Measurements from ENCODE around the gene BAD.
"Not testable (repeated sequence)": the region's sequence is repeated elsewhere in the genome, so short reads cannot be mapped to it uniquely, and the experiment has no call there.

The BAD gene

GRCh38 chr11:64314805-64315561 is 30.5 kb upstream of the BAD start:
- no peak for DNase-seq

DNA sequence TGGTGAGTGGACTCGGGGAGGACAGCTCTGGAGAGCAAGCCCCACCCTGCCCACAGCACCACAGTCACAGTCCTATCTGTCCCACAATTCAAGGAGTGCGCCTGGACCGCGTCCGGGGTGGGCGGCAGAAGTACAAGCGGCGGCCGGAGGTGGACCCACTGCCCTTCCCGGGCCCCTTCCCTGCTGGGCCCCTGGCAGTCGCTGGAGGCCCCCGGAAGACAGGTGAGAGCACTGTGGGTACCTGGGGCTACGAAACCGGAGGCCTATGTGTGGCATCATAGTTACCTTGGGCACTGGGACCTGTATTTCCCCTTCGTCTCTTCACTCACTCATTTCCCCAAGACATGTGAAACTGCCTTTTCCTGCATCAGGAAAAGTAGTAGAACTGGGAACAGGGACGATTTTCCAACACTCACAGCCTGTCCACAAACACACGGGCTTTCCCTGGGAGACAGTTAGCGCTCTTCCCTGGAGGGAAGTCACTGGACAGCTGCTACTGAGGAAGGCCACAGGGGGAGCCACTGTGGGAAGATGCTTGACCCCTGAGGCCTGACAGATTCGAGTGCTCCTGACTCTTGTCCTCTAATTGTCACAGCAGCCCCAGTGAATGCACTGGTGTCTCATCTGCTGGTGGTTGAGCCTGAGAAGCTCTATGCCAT is 29.8 kb upstream of the BAD start:
- DNase-seq, result no peak

DNA sequence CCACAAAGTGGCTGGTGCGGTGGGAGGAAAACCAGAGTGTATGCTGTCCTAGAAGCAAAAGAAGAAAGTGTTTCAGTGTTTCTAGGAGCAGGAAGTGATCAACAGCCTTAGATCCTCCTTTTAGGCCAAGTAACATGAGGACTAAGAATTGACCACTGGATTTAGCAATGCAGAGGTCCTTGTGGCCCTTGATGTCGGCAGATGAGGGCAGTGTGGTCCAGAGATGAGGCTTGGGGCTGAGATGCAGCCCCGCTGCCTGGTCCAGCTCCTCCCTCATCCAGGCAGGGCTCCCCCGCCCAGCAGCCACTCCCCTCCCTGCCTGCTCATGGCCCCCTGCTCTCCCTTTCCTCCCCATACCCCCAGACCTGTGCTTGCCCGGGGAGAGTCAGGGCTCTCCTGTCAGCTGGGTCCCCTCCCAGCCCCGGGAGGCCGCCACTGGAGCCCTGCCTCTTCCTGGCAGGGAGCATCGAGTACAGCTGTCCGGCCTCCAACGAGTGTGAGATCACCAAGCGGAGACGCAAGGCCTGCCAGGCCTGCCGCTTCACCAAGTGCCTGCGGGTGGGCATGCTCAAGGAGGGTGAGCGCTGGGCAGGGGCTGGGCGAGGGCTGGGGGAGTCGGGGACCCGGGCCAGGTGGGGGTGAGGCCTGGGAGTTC is 29.2 kb upstream of the BAD start:
- no peak for DNase-seq

DNA sequence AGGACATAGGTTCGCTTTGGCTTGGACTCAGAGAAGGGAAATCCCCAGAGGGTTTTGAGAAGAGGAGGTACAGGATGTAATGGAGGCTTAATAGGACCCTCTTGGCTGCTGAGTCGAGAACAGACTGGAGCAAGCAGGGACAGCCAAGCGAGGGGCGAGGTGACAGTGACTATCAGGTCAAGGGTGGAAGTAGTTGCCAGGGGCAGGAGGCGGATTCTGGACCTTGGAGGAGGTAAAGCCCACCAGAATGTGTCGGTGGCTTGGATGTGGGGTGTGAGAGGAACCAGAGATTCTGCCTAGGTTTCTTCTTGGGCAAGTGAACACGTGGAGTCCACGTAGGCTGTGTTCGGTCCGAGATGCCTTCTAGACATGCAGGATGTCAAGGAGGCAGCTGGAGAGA is 28.5 kb upstream of the BAD start:
- DNase-seq, result no peak

DNA sequence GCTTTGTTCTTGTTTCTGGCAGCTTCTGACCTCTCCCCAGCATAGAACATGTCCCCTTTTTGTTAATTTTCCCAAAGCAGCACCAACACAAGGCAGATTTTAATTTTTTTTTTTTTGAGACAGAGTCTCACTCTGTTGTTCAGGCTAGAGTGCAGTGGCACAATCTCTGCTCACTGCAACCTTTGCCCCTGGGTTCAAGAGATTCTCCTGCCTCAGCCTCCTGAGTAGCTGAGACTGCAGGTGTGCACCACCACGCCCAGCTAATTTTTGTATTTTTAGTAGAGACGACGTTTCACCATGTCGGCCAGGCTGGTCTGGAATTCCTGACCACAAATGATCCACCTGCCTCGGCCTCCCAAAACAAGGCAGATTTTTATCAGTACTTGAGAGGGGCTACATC is 23.3 kb upstream of the BAD start:
- DNase-seq, result not testable (repeated sequence)

- DNase-seq, result no peak
These were observed 22.6 kb upstream of the BAD start for GRCh38 chr11:64306876-64307622.

- no peak for DNase-seq
These were observed 22.1 kb upstream of the BAD start for GRCh38 chr11:64306563-64306875.

GRCh38 chr11:64305691-64306562 is 21.5 kb upstream of the BAD start:
- DNase-seq, result peak; percentile 78

- peak; percentile 98 for DNase-seq
These were observed 20.7 kb upstream of the BAD start, which contains the start of gene ESRRA for GRCh38 chr11:64305075-64305690. TSS of gene ESRRA (plus strand) at chr11:64305524. CDS start at chr11:64307180, 1,656 bp downstream.

DNA sequence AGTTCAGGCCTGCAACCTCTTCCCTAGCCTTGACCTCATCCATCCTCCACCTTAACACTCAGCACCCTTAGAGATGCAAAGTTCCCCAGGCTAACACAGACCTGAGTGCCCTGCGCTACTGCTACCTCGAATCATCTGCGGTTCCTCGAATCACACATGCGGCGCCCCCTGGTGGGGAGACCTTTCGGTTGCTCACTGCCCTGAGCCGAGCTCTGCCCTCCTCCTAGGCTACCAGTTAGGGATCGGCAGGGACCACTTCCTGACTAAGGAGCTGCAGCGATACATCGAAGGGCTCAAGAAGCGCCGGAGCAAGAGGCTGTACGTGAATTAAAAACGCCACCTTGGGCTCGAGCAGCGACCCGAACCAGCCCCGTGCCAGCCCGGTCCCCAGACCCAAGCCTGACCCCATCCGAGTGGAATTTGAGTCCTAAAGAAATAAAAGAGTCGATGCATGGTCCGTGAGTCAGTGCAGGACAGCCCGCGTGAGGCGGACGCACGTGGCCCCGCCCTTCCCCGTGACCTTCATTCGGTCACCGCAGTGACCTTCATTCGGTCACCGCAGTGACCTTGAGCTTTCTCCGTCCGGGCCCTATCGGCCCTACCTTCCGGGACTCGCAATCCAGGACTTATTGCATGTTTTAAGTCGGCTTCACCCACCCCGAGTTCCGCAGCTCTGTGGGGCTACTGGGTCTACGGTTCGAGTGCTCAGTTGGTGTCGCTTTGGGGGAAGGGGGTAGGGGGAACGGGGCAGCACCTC is 20.0 kb upstream of the BAD start:
- DNase-seq, result peak; percentile 92

DNA sequence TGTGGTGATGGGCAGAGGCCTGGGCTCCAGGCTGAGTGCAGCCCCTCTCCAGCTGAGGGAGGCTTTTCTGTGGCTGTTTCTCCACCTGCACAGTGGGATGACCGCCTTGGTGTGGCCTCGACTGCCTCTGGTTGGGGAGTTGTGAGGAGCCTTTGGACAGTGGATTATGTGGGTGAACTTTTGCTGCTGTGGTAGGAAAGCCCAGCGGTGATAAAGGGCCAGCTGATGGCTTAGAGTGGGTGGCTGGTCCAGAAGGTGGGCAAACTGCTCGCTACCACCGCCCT is 19.5 kb upstream of the BAD start:
- DNase-seq, result no peak

DNA sequence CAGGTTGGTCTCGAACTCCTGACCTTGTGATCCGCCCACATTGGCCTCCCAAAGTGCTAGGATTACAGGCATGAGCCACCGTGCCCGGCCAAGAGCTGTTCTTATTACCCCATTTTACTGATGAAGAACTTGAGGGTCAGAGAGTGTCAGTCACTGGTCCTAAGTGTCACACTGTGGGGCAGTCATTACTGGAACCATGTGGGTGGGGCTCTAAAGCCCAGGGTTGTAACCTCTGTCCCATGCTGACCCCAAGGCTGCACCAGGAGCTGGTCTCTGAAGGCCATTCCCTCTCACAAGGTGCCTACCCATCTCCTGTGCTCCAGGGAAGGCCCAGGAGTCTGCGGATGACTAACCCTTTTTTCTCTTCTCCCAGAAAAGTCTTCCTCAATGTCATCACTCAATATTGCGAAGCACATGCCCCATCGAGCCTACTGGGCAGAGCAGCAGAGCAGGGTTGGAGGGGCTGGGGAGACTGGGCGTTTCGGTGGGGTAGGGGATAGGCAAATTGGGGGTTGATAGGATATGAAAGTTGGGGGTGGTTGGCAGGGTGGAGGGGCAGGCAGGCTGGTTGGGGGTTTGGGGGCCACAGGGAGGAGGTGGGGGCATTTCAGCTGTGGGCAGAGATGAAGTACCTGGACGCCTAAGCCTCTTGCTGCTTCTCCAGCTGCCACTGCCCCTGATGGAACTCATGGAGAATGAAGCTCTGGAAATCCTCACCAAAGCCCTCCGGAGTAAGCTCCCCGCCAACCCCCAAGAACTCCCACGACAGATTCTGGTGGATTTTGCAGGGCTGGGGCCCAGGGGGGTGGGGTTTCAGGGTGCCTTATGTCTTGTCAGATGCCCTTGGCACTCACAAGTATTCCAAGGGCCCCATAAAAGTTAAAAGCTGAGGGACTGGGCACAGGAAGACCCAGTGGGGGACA is 18.9 kb upstream of the BAD start:
- no peak for DNase-seq

GRCh38 chr11:64299847-64300648 is 15.6 kb upstream of the BAD start, which contains the start of gene CATSPERZ:
TSS of gene CATSPERZ (plus strand) at chr11:64300358. CDS start at chr11:64300411, 53 bp downstream.
- DNase-seq, result no peak

GRCh38 chr11:64298966-64299846 is 14.7 kb upstream of the BAD start:
- no peak for DNase-seq

GRCh38 chr11:64297699-64298358 is 13.4 kb upstream of the BAD start:
- no peak for DNase-seq

DNA sequence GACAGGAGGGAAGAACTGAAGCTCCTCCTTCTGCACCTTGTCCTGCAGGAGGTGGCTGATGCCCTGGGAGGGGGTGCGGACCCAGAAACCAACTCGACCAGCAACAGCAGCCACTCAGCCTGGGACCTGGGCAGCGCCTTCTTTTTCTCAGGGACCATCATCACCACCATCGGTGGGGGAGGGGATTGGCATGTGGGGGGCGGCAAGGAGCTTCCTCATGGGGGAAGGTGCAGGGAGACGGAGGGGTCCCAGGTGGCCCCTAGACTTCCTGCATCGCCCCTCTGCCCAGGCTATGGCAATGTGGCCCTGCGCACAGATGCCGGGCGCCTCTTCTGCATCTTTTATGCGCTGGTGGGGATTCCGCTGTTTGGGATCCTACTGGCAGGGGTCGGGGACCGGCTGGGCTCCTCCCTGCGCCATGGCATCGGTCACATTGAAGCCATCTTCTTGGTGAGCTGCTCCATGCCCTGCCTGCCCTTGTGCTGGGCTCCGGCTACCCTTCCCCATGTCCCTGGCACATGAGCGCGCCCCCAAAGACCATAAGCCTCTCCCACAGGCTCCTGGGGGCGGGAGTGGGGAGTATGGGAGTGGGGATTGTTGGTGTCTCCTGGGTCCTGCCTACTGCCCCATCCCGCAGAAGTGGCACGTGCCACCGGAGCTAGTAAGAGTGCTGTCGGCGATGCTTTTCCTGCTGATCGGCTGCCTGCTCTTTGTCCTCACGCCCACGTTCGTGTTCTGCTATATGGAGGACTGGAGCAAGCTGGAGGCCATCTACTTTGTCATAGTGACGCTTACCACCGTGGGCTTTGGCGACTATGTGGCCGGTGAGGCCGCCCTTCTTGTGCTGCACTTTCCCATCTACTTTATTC is 12.6 kb upstream of the BAD start:
- DNase-seq, result no peak

GRCh38 chr11:64296236-64296635 is 11.8 kb upstream of the BAD start:
- no peak for DNase-seq

Measured in CD4-positive, alpha-beta T cell treated with Interleukin-21 for 1 hour (primary cell).